GM12872 (cell line): ENCODE data around the gene GPC3.

ENCODE experiments used
- TF ChIP-seq, protein P1 (sequence below): IDR thresholded peaks from 3 replicates; pipeline ENCODE4 v1.5.1; 2011; ENCODE audit warnings: low read depth, mild to moderate bottlenecking, low read length, moderate library complexity; ENCODE audit not compliant: insufficient read depth

The GPC3 gene

DNA sequence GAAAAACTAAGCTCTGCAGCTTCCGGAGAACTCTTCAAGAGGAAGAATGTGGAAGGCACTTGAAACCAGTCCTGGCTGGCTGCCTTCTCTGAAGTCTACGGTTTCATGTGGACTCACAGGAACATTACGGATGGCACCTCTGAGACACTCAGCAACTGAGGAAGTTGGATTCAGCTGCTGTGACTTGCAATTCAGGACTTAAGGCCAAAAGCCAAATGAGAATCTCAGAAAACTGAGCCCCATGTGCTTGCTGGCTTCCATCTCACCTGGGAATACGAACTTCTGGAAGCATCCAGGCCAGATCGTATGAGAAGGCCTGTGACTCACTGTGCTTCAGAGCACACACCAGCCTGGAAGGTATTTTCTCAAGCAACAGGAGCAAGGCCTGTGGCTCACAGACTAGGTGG lies 462.3 kb downstream of the GPC3 start:
- TF ChIP-seq, protein P1, sequence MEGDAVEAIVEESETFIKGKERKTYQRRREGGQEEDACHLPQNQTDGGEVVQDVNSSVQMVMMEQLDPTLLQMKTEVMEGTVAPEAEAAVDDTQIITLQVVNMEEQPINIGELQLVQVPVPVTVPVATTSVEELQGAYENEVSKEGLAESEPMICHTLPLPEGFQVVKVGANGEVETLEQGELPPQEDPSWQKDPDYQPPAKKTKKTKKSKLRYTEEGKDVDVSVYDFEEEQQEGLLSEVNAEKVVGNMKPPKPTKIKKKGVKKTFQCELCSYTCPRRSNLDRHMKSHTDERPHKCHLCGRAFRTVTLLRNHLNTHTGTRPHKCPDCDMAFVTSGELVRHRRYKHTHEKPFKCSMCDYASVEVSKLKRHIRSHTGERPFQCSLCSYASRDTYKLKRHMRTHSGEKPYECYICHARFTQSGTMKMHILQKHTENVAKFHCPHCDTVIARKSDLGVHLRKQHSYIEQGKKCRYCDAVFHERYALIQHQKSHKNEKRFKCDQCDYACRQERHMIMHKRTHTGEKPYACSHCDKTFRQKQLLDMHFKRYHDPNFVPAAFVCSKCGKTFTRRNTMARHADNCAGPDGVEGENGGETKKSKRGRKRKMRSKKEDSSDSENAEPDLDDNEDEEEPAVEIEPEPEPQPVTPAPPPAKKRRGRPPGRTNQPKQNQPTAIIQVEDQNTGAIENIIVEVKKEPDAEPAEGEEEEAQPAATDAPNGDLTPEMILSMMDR = no peak

DNA sequence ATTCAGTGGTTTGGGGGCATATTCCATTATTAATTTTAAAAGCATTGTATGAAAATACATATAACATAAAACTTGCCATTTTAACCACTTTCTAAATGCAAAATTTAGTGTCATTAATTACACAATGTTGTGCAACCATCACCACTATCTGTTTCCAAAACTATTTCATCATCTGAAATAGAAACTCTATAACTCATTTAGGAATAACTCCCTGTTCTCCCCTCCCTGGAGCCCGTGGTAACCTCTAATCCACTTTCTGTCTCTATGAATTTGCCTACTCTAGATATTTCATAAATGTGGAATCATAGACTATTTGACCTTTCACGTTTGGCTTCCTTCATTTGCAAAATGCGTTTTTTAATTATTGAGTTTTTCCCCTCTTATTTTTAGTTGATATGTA lies 468.7 kb downstream of the GPC3 start:
- TF ChIP-seq, protein P1 = no peak

DNA sequence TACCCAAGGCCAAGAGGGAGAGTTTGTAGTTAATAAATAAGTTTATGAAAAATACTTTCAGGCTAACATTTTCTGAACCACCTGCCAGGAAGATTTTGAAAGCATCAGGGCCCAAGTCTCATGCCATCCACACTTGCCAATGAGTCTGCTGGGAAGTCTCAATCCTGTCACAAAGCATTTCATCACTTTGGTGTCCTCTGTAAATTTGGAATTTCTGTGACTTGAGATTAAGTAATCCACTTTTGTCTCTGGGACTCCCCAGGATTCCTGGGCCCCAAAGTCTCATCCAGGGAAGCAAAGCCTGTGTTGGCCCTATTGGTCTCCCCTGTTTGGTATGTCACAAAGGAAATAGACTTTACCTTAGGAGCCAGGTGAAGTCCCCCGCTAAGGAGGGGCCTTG lies 470.9 kb downstream of the GPC3 start:
- TF ChIP-seq, protein P1 = no peak

DNA sequence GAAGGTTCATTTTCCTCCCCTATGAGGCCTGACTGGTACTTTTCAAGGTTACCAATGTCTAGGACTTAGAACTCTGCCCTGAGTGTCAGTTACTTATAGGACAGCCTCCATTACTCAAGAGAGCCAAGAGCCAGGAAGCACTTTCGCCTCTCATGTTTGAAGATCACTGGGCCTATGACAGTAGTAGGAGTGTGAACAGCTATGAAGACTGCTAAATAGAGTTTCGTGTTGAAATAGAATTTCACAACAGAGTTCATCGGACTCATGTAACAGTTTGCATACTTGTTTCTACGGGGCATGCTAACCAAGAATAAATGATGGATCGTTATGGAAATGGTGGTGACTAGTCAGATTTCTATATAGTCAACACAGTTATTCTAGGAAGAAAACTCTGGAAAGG lies 472.3 kb downstream of the GPC3 start:
- TF ChIP-seq, protein P1 = no peak

DNA sequence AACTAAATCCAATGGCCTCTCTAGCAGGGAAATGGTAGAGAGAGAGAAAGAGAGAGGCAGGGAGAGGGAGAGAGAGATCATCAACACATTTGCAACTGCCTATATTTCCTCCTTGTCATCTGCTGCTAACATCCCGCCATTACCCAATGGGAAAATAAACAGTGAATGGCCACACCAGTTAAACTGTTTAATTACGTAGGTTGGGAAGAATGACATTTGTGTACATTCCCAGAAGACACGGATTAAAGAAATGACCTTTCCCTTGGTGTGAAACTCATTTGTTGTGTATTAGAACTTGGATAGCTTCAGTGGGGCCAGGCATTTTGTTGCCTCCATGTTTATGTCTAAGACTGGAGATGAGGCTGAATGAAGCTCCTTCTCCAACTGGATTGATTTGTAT lies 474.4 kb downstream of the GPC3 start:
- TF ChIP-seq, protein P1 = no peak

DNA sequence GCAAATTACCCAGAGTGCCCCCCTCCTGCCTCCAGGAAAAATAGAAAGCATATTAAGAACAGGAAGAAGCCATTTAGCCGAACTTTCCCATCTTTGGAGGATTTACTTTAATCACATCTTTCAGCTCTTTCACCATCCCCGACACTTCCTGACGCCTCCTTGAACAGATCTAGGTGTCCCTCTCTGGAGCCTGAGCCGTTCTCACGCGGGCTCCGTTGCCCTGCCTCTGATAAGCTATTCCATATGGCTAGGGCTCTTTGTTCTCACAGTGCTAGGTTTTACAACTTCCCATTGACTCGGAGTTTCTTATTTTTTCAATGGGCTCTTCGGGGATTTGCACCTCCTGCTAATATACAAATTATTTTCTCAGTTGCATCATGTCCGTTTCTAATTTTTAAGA lies 488.0 kb downstream of the GPC3 start:
- TF ChIP-seq, protein P1 = no peak

DNA sequence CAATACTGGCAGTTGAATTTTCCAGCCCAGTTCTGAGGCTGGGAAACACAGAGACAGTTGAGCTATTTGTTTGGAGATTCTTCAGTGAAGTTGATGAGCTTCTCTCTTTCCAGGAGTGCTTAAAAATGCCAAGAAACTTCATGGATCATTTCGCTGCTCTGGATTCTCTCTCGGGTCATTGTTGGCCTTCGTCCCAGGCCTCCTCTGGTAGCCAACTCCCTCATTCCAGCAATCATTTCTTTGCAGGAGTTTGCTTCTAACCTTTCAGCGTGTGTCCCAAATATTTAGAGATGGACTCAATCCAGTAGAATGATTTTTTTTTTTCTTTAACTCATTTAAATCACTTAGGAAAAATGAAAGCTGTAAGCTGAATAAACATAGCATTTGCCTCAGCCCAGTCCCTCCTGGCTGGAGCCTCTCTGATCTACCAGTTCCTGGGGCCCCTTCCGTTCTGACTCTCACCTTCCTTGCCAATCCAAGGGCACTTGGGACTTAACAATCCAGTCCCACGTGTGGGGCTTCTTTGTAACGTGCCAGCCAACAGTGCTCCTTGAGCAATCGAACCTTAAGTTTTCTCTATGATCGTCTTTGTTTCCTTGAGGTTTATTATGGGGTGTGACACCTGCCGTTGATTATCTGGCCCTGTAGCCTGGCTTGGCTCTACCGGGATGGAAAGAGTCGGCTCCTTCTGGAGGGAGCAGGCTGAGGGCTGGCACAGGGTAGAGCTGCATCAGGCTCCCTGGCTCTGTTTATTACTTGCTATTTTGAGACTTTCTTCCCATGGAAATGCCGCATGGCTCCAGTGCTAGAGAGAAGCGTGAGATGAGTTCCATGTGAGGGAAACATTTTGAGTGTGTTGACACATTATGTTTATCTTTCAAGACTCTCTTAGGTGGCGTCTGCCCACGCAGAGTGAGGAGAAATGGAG lies 489.7 kb downstream of the GPC3 start:
- TF ChIP-seq, protein P1 = no peak
